ENCODE results near the gene LRRC4C.

DNA sequence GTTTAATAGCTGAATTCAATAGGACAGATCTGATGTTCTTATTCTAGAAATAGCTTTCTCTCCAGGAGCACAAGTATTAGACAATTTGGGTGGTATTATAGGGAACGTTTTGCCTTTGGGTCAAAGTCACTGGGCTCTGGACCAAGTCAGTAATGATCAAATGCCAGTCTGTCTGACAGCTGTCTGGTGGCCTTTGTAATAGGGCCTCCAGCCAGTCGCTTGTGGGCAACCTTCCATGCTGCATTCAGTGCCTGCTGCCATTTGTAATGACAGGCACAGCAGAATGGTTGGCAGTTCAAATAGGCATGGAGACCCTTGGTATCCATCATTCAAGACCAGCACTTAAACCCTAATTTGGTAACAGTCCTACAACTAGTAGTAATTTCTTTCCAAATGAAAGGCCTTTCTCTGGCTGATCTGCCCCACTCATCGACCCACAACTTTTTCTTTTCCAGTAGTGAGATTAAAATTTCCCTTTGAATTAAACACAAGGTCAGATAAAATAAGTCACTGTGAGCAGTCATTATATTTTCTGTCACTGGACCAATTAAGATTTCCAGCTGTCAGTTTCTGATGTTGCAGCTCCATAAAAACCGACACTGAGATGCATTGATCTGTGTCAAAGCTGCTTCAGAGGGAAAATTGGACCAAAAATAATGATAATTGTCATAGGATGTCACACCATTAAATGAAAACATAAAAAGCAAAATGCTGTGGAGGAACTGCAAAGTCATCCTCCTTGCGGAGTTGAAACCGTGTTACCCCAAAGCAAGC, 1038.1 kb downstream of the LRRC4C start:
- TF ChIP-seq YY1 (IDR thresholded peaks at IDR 0.05) (peak; percentile 85), CTCF (IDR thresholded peaks at IDR 0.05; ENCODE audit: low read depth, low read length, missing input control) (no peak)
- TF ChIP-seq, protein P1, sequence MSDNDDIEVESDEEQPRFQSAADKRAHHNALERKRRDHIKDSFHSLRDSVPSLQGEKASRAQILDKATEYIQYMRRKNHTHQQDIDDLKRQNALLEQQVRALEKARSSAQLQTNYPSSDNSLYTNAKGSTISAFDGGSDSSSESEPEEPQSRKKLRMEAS (IDR thresholded peaks at IDR 0.05), result no peak

All from liver (tissue), 2 donors.